GM12878 (cell line): ENCODE measurements around the gene TXNRD1.
"Not testable (repeated sequence)": the region's sequence is repeated elsewhere in the genome, so short reads cannot be mapped to it uniquely, and the experiment has no call there.

Experiments used
- CEBPB ChIP-seq, 2 experiments: fragments of 150-350 bp in 1 of 2; IDR thresholded peaks; 2 replicates each; pipeline ENCODE4 v1.6.1; 2012 to 2014; ENCODE audit warnings: low read depth in 2 of 2, low read length in 2 of 2, borderline replicate concordance in 1 of 2, inconsistent platforms in 1 of 2
- EP300 ChIP-seq, 2 experiments: fragments of 150-350 bp in 1 of 2; IDR thresholded peaks; 2 replicates each; pipeline ENCODE4 v1.6.1; 2011 to 2012; ENCODE audit warnings: low read depth in 2 of 2, low read length in 2 of 2, borderline replicate concordance in 1 of 2, improper control_type of control experiment in 1 of 2, inconsistent platforms in 1 of 2; ENCODE audit not compliant: control insufficient read depth in 1 of 2
- EZH2 ChIP-seq: IDR thresholded peaks from 2 replicates; pipeline ENCODE4 v1.6.1; 2012; ENCODE audit warnings: low read depth, mild to moderate bottlenecking, control low read depth, inconsistent platforms, low read length, borderline replicate concordance; ENCODE audit not compliant: control insufficient read depth
- FOXM1 ChIP-seq: IDR thresholded peaks from 2 replicates; pipeline ENCODE4 v1.6.1; 2012; ENCODE audit warnings: low read depth, mild to moderate bottlenecking, inconsistent platforms, low read length, moderate library complexity
- HDAC2 ChIP-seq: fragments of 200-600 bp; sonication (generic); IDR thresholded peaks from 2 replicates; pipeline ENCODE4 v1.6.1; 2017
- SIN3A ChIP-seq: IDR thresholded peaks from 2 replicates; pipeline ENCODE4 v1.6.1; 2012; ENCODE audit warnings: low read depth, low read length, improper control_type of control experiment
- TAF1 ChIP-seq: IDR thresholded peaks from 2 replicates; pipeline ENCODE4 v1.6.1; 2011; ENCODE audit warnings: mild to moderate bottlenecking, low read depth, low read length, borderline replicate concordance
- WRNIP1 ChIP-seq: IDR thresholded peaks from 2 replicates; pipeline ENCODE4 v1.6.1; 2011; ENCODE audit warnings: low read depth, low read length, improper control_type of control experiment, borderline replicate concordance
- TF ChIP-seq, protein P1 (sequence below), 3 experiments: IDR thresholded peaks in 2 of 3; conservative IDR thresholded peaks in 1 of 3; 2 replicates each; pipeline ENCODE4 v1.5.1; 2011; ENCODE audit warnings: low read depth in 3 of 3, low read length in 3 of 3, mild to moderate bottlenecking in 3 of 3, control low read depth in 2 of 3, moderate library complexity in 2 of 3, inconsistent platforms in 1 of 3, mixed read lengths in 1 of 3; ENCODE audit not compliant: control insufficient read depth in 2 of 3, insufficient read depth in 1 of 3; ENCODE audit errors: extremely low read depth in 1 of 3
- TF ChIP-seq, protein P2 (sequence below): IDR thresholded peaks from 2 replicates; pipeline ENCODE4 v1.6.1; 2012; ENCODE audit warnings: low read length, inconsistent platforms

DNA sequence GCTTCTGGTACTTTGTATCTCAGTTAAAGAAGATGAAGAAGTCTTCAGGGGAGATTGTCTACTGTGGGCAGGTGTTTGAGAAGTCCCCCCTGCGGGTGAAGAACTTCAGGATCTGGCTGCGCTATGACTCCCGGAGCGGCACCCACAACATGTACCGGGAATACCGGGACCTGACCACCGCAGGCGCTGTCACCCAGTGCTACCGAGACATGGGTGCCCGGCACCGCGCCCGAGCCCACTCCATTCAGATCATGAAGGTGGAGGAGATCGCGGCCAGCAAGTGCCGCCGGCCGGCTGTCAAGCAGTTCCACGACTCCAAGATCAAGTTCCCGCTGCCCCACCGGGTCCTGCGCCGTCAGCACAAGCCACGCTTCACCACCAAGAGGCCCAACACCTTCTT is 49.9 kb downstream of the TXNRD1 start:
- TF ChIP-seq, protein P1, sequence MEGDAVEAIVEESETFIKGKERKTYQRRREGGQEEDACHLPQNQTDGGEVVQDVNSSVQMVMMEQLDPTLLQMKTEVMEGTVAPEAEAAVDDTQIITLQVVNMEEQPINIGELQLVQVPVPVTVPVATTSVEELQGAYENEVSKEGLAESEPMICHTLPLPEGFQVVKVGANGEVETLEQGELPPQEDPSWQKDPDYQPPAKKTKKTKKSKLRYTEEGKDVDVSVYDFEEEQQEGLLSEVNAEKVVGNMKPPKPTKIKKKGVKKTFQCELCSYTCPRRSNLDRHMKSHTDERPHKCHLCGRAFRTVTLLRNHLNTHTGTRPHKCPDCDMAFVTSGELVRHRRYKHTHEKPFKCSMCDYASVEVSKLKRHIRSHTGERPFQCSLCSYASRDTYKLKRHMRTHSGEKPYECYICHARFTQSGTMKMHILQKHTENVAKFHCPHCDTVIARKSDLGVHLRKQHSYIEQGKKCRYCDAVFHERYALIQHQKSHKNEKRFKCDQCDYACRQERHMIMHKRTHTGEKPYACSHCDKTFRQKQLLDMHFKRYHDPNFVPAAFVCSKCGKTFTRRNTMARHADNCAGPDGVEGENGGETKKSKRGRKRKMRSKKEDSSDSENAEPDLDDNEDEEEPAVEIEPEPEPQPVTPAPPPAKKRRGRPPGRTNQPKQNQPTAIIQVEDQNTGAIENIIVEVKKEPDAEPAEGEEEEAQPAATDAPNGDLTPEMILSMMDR (IDR thresholded peaks at IDR 0.05 in 2 of 3, conservative IDR thresholded peaks at IDR 0.05 in 1 of 3; ENCODE audit: control insufficient read depth in 2 of 3, extremely low read depth in 1 of 3, insufficient read depth in 1 of 3, low read depth in 3 of 3, low read length in 3 of 3): not testable (repeated sequence)
- TF ChIP-seq EP300 (IDR thresholded peaks at IDR 0.05; ENCODE audit: borderline replicate concordance in 1 of 2, control insufficient read depth in 1 of 2, low read depth in 2 of 2, low read length in 2 of 2); HDAC2; FOXM1; EZH2; CEBPB (IDR thresholded peaks at IDR 0.05; ENCODE audit: borderline replicate concordance in 1 of 2, low read depth in 2 of 2, low read length in 2 of 2); WRNIP1; TAF1; SIN3A: not testable (repeated sequence)
- TF ChIP-seq, protein P2, sequence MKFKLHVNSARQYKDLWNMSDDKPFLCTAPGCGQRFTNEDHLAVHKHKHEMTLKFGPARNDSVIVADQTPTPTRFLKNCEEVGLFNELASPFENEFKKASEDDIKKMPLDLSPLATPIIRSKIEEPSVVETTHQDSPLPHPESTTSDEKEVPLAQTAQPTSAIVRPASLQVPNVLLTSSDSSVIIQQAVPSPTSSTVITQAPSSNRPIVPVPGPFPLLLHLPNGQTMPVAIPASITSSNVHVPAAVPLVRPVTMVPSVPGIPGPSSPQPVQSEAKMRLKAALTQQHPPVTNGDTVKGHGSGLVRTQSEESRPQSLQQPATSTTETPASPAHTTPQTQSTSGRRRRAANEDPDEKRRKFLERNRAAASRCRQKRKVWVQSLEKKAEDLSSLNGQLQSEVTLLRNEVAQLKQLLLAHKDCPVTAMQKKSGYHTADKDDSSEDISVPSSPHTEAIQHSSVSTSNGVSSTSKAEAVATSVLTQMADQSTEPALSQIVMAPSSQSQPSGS: not testable (repeated sequence)
